C4-2B (cell line): ENCODE measurements around the gene HIRIP3.
A peak's percentile ranks its signal among the peaks of the same experiment; 100 is the strongest.

Experiments used
- H3K27ac ChIP-seq: fragments of 450-650 bp; 2 replicates; pipeline ENCODE4 v1.5.1; 2017
- ZFX ChIP-seq: fragments of 450-650 bp; IDR thresholded peaks from 2 replicates; pipeline ENCODE4 v1.6.1; 2017
- TF ChIP-seq, protein P1 (sequence below): fragments of 450-650 bp; conservative IDR thresholded peaks from 2 replicates; pipeline ENCODE4 v1.5.1; 2017; ENCODE audit warnings: mild to moderate bottlenecking

HIRIP3 gene

DNA sequence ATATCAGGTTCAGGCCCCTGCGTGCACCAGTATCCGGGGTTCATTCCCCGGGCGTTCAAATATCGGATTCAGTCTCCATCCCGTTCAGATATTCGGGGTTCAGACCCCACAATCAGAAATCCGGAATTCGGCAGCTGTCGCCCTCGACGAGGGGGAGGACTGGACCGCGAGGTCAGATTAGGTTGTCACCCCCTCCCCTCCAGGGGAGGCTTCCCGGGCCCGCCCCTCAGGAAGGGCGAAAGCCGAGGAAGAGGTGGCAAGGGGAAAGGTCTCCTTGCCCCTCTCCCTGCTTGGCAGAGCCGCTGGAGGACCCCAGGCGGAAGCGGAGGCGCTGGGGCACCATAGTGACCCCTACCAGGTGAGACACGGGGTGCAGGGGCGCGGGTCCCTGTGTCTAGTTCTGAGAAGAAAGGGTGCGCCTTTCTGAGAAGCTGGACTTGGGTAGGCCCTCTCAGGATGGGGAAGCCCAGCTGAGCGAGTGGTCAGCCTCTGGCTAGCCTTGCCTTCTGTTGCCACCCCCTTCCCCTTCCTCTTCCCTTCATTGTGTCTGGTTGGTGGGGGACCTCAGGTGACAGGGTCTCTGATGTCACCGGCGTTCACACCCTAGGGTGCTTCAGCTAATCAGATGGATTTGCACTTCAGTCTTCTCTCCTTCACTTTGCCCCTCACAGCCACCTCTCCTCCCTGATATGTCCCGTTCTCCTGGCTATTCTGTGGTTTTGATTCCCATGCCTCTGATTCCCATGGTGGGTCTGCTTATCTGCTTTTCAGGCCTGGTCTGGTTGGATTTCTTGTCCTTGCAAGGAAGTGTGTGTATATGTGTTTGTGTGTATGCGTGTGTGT lies 20.9 kb downstream of the HIRIP3 start:
- peak overlapping the region; percentile 89 for H3K27ac ChIP-seq
- TF ChIP-seq ZFX = no peak
- TF ChIP-seq, protein P1, sequence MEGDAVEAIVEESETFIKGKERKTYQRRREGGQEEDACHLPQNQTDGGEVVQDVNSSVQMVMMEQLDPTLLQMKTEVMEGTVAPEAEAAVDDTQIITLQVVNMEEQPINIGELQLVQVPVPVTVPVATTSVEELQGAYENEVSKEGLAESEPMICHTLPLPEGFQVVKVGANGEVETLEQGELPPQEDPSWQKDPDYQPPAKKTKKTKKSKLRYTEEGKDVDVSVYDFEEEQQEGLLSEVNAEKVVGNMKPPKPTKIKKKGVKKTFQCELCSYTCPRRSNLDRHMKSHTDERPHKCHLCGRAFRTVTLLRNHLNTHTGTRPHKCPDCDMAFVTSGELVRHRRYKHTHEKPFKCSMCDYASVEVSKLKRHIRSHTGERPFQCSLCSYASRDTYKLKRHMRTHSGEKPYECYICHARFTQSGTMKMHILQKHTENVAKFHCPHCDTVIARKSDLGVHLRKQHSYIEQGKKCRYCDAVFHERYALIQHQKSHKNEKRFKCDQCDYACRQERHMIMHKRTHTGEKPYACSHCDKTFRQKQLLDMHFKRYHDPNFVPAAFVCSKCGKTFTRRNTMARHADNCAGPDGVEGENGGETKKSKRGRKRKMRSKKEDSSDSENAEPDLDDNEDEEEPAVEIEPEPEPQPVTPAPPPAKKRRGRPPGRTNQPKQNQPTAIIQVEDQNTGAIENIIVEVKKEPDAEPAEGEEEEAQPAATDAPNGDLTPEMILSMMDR = no peak

DNA sequence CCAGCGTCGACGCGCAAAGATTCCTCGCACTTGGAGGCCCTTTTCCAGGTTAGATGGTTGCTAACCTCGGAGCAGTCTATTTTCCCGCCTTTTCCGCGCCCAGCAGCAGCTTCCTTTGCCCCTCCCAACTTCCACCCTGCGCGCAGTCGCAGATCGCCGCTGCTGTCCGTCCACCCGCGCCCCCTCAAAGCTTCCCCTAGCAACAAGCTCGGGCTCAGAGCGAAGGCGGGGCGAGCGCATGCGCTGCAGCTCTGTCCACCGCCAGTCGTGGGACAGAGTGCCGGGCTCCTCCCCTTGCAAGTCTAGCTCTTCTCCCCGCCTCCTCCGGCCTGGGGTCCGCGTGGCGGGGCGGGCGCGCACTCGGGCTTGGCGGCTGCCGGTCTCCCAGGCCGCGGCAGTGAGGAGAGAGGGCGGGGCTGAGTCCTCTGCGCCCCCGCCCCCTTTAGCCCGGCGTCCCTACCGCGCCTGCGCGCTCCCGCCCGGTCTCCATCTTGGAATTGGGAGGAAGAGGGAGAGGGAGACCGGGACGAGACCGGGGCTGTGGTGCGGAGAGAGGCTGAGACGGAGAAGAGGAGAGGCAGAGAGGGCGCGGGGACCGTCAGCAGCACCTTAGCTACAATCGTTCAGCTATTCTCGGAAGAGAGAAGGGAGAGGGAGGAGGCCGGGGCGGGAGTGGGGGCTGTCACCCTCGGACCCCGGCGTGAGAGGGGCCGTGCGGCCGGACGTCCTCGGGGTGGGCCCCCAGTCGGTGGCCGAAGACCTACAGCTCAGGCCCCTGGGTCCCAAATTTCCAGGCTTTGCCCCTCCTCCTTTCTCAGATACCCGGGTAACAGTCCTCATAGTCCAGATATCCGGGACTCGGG lies 21.8 kb downstream of the HIRIP3 start, which contains the start of gene TAOK2:
TSS of gene TAOK2 (plus strand) at position 485 of the 863 bp plus-strand sequence. CDS start 3,905 bp downstream, outside the sequence.
- no peak for TF ChIP-seq ZFX
- TF ChIP-seq, protein P1 = no peak
- H3K27ac ChIP-seq = peak within 1 kb of the TSS; percentile 89

DNA sequence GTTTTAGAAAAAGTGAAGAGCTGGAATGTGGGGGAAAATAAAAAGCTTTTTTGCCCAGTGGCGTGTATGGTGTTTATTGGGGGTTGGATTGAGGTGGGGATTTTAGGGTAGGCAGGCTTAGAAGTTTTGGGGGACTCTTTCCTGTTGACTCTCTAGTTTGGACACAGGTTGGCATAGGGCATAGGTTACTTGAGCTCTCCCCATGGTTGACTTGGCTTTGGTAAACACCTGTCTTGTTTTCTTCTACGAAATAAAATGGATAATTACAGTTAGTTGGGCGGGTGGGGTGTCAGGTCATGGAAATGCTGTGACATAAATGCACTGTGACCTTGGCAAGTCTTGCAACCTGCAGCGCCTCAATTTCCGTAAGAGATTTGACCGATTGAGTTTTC lies 22.4 kb downstream of the HIRIP3 start:
- peak overlapping the region; percentile 89 for H3K27ac ChIP-seq
- TF ChIP-seq ZFX = no peak

DNA sequence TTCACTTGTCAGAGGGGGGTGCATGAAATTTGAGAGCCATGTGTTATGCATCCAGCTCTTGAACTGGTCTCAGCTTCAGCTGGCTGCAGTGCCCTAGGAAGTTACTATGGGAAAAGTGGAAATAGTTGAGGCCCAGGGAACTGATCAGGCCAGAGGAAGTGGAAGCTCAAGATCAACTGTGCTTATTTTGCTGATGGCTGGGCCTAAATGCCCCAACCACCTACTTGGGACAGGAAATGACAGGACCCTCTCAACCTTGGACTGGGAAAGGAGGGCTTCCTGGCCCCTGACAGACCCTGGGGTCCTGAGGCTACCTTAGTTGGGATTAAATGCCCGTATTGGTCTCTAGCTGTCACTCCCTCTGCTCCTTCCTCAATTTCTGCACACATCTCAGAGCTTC lies 22.9 kb downstream of the HIRIP3 start:
- TF ChIP-seq, protein P1 = no peak
- H3K27ac ChIP-seq = no peak overlapping the region

DNA sequence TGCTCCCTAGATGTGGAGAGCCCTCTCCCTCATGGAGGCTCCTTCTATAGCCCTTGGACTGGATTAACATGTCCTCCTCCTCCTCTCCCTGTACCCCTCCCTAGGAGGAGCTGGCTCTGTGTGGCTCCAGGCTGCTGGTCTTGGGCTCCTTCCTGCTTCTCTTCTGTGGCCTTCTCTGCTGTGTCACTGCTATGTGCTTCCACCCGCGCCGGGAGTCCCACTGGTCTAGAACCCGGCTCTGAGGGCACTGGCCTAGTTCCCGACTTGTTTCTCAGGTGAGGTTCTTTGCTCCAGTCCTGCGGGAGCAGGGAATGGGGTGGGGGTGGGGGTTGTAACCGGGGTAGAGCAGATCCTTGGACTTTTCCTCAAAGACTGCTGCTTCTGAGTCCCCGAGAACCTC lies 24.1 kb downstream of the HIRIP3 start:
- TF ChIP-seq, protein P1 = no peak
- TF ChIP-seq ZFX = no peak
- H3K27ac ChIP-seq = no peak overlapping the region

DNA sequence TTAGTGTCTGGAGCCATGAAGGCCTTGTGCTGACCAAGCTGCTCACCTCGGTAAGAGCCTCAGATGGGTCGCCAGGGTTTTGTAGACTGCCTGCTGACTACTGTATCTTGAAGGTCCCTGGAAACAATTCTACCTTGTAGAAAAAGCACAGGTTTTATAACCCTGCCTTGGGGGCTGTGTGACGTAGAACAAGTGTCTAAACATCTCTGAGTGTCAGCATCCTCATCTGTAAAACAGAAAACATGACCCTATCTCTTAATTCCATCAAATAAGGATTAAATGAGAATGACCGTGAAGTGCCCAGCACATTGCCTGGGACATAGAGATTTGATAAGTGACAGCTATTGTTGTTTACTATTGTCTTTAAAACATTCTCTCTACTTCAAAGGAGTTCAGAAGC lies 27.2 kb downstream of the HIRIP3 start:
- H3K27ac ChIP-seq = no peak overlapping the region
- no peak for TF ChIP-seq ZFX
- TF ChIP-seq, protein P1 = no peak

DNA sequence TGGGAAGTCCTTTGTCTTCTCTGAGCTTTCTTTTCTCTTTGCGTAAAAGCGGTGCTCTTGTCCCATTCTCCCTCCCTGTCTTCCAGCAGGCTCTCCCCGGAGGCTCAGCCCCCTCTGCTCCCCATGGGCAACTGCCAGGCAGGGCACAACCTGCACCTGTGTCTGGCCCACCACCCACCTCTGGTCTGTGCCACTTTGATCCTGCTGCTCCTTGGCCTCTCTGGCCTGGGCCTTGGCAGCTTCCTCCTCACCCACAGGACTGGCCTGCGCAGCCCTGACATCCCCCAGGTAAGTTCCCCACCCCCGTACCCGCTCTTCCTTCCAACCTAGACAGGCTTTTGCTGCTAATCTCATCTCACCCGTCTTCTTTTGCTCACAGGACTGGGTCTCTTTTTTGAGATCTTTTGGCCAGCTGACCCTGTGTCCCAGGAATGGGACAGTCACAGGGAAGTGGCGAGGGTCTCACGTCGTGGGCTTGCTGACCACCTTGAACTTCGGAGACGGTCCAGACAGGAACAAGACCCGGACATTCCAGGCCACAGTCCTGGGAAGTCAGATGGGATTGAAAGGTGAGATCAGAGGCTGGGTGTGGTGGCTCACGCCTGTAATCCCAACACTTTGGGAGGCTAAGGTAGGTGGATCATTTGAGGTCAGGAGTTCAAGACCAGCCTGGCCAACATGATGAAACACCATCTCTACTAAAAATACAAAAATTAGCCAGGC lies 32.2 kb downstream of the HIRIP3 start:
- peak overlapping the region; percentile 75 for H3K27ac ChIP-seq
- TF ChIP-seq, protein P1 = no peak
- TF ChIP-seq ZFX = no peak
